D721Med (cell line): Measurements from ENCODE around the gene HRK.

Source experiments
- DNase-seq: peaks from one replicate; pipeline ENCODE4 v3.0.0; 2011; ENCODE audit warnings: low spot score; ENCODE audit not compliant: insufficient read length
- FAIRE-seq: peaks from 2 replicates; lab custom pipeline; 2011; peaks lifted over from hg19 to GRCh38; lab: Jason Lieb, UNC
- TF ChIP-seq, protein P1 (sequence below): IDR thresholded peaks from 2 replicates; pipeline ENCODE4 v1.5.1; 2012; ENCODE audit warnings: mild to moderate bottlenecking, control low read depth; ENCODE audit not compliant: insufficient read depth; ENCODE audit errors: missing control alignments

Gene HRK

DNA sequence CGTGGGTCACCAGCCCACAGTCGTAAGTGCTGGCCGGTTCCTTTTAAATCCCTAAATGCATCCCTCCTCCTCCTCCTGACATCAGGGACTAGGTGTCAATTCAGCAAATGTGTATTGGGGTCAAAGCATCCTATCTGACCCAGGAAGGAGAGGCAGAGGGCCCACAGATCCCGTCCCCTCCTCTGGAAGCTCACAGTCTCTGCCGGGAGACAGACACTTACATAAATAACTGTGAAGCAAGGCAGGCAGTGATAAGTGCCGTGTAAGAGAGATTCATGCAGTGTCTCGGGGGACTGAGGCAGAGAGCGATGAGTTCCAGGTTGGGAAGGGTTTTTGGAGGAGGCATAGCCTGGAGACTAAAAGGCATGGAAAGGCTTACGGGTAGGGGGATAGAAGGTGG is 44.1 kb downstream of the HRK start:
- FAIRE-seq (no peak), DNase-seq (no peak)
- TF ChIP-seq, protein P1, sequence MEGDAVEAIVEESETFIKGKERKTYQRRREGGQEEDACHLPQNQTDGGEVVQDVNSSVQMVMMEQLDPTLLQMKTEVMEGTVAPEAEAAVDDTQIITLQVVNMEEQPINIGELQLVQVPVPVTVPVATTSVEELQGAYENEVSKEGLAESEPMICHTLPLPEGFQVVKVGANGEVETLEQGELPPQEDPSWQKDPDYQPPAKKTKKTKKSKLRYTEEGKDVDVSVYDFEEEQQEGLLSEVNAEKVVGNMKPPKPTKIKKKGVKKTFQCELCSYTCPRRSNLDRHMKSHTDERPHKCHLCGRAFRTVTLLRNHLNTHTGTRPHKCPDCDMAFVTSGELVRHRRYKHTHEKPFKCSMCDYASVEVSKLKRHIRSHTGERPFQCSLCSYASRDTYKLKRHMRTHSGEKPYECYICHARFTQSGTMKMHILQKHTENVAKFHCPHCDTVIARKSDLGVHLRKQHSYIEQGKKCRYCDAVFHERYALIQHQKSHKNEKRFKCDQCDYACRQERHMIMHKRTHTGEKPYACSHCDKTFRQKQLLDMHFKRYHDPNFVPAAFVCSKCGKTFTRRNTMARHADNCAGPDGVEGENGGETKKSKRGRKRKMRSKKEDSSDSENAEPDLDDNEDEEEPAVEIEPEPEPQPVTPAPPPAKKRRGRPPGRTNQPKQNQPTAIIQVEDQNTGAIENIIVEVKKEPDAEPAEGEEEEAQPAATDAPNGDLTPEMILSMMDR = no peak

DNA sequence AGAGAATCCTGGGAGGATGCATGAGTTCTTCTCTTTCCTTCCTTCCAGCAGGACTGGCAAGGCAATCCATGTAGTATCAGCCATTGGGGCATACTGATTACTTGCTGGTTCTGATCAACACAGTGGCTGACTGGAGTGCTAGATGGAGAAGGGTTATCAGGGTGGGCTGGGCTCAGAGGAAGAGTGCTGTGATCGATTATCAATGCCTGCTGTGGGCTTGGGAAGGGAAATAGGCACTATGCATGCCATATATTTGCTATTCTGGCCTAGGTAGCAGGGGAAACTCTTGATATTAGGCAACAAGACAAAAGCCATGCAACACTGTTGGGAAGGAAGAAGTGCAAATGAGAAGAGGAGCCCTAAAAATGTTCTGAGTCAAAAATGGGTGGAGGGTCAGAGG is 45.8 kb downstream of the HRK start:
- DNase-seq (no peak), FAIRE-seq (no peak)
- TF ChIP-seq, protein P1 = no peak

DNA sequence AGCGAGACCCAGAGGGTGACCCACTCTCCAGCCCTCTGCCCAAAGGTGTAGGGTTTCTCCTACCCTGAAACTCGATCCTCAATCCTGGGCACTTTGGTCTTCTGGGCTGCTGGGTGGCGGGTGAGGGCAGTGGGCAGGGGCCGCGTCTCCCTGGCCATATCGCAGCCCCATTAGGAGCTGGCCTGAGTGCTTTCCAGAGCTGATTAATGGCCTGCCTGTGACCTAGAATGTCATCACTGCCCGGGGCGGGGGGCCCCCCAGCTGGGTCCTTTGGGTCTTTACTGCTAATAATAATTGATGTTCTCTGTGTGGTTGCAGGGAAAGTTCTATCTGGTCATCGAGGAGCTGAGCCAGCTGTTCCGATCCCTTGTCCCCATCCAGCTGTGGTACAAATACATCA is 47.8 kb downstream of the HRK start:
- DNase-seq = no peak
- TF ChIP-seq, protein P1 = no peak
- no peak for FAIRE-seq

DNA sequence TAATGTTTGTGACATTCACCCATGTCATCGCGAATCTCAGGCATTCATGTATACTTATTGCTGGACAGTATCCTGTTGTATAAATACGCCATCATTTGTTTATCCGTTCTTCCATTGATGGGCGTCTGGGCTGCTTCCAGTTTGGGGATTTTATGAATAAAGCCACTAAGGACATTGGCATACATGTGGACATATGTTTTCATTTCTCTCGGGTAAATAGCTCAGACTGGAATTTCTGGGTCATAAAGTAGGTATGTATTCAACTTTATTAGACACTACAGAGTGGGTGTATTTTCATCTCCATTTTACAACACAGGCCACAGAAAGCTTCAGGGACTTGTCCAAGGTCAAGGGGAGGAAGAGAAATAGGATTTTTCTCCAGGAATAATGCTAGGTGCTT is 48.9 kb downstream of the HRK start:
- DNase-seq (no peak), FAIRE-seq (no peak)
- TF ChIP-seq, protein P1 = no peak

DNA sequence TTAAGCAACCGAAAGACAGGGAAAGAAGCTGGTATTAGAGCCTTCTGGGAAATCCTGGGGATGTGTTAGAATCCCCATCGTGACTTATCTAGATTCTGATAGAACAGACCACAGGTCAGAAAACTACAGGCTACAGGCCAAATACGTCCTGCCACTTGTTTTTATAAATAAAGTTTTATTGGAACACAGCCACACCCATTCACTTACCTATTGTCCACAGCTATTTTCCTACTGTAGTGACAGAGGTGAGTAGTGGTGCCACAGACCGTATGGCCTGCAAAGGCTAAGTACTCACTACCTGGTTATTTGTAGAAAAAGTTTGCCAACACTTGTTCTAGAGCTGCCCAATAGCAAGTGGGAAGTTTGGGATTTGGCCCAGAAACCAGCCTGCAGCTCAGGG is 53.8 kb downstream of the HRK start:
- DNase-seq = no peak
- no peak for FAIRE-seq
- TF ChIP-seq, protein P1 = no peak

DNA sequence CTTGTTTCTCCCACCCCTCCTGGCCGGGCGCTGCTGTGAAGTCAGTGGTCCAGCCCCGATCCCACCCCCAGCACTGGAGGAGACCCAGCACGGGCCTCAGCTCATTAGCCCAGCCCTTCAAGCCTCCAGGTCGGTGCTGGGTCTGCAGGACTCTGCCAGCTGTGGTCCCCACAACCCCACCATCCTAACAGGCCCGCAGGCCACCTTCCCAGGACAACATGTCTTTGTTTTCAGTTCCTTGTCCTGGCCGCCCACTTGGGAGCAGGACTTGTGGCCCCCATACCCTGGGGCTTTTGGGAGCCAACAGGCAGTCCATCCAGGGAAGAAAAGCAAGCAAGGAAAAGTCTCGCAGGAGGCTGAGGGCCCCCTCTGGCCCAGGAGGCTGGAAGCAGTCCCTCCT is 60.0 kb downstream of the HRK start:
- DNase-seq (no peak), FAIRE-seq (no peak)
- TF ChIP-seq, protein P1 = no peak

DNA sequence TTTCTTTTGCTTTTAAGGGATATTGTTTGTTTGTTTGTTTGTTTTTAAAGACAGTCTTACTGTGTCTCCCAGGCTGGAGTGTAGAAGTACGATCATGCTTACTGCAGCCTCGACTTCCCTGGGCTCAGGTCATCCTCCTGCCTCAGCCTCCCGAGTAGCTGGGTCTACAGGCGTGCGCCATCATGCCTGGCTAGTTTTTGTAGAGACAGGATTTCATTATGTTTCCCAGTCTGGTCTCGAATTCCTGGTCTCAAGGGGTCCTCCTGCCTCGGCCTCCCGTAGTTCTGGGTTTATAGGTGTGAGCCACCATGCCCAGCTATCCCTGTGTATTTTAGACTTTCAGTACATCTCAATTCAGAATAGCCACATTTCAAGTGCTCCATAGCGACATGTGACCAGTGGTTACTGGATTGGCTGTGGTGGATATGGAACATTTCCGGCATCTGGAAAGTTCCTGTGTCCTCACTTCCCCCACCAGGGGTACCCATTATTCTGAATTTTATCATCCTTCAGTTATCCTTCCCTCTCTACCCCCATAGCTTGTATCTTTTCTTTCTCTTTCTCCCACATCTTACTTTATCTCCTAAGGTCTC is 61.1 kb downstream of the HRK start:
- TF ChIP-seq, protein P1 = no peak
- FAIRE-seq (no peak), DNase-seq (no peak)
